Lung (tissue), 12 donors: ENCODE measurements around the gene CNTROB. TPM values are rescaled to one million over a fixed set of nuclear protein-coding genes. Genes with fewer than 3 reads are reported as not detected.

ENCODE experiments used
- ATAC-seq: fragments of 200-7000 bp; cut with Tn5 transposase; one replicate; pipeline ENCODE4 v1.9.1; 2020; ENCODE audit warnings: moderate number of reproducible peaks; ENCODE audit not compliant: insufficient read depth, low FRiP score
- DNase-seq, 3 donors: peaks; one replicate each; pipeline ENCODE4 v3.0.0-alpha.2; 2013 to 2017
- H3K27ac ChIP-seq, 2 donors: one replicate each; pipeline ENCODE4 v1.5.1; 2013; ENCODE audit warnings: mild to moderate bottlenecking in 2 of 2, moderate library complexity in 2 of 2, control low read depth in 1 of 2, inconsistent platforms in 1 of 2, low read depth in 1 of 2, low read length in 1 of 2
- H3K27me3 ChIP-seq, 3 donors: one replicate each; pipeline ENCODE4 v1.5.1; 2013; ENCODE audit warnings: low read length in 2 of 3; ENCODE audit not compliant: control insufficient read depth in 3 of 3, insufficient read depth in 3 of 3
- H3K36me3 ChIP-seq, 4 donors: one replicate each; pipeline ENCODE4 v1.5.1; 2013; ENCODE audit warnings: low read length in 4 of 4, mild to moderate bottlenecking in 1 of 4, moderate library complexity in 1 of 4; ENCODE audit not compliant: control insufficient read depth in 4 of 4, insufficient read depth in 4 of 4
- H3K4me1 ChIP-seq, 5 donors: one replicate each; pipeline ENCODE4 v1.5.1; 2013; ENCODE audit warnings: low read length in 5 of 5, mild to moderate bottlenecking in 2 of 5, moderate library complexity in 1 of 5; ENCODE audit not compliant: control insufficient read depth in 5 of 5, insufficient read depth in 5 of 5
- H3K4me3 ChIP-seq: one replicate; pipeline ENCODE4 v1.5.1; 2013; ENCODE audit warnings: mild to moderate bottlenecking, control low read depth, moderate library complexity
- H3K9ac ChIP-seq, 2 donors: one replicate each; pipeline ENCODE4 v1.5.1; 2013; ENCODE audit warnings: low read length in 2 of 2, control low read depth in 1 of 2; ENCODE audit not compliant: insufficient read depth in 1 of 2
- H3K9me3 ChIP-seq, 4 donors: one replicate each; pipeline ENCODE4 v1.5.1; 2013; ENCODE audit warnings: low read length in 3 of 4, mild to moderate bottlenecking in 1 of 4, moderate library complexity in 1 of 4; ENCODE audit not compliant: control insufficient read depth in 4 of 4, insufficient read depth in 3 of 4
- CTCF ChIP-seq: IDR thresholded peaks from 2 replicates; pipeline ENCODE4 v1.5.1; 2012; ENCODE audit warnings: mild to moderate bottlenecking; ENCODE audit errors: control extremely low read depth, extremely low read depth
- WGBS, 2 donors: extraction: QIAGEN DNeasy Blood & Tissue Kit; methylation state at CpG; one replicate each; pipeline ENCODE4 v1.1.7; 2013; 5-methylcytosine and 5-hydroxymethylcytosine counted together
- polyA plus RNA-seq, 2 donors: library from polyadenylated mRNA; stranded (reverse); fragments of 200-250 nt; gene quantifications; one replicate each; pipeline ENCODE4 v1.2.1, GENCODE V29; 2013
- total RNA-seq, 2 donors: library from RNA; depleted of rRNA in 1 of 2; stranded (reverse); fragments of >200 nt in 1 of 2; gene quantifications; one replicate each; pipeline ENCODE4 v1.2.1, GENCODE V29; 2014 to 2021
- donor health status: control.
- donor health status: control.
- donor health status: Bipolar disorder and iron deficiency.
- donor health status: healthy.
- donor health status: DM: yes; HTN: yes; CAD: no.

Gene CNTROB
- total and polyA plus RNA-seq, 4 donors = 42.7 to 74.1 (median 66.1) TPM

GRCh38 chr17:7932483-7932891 lies 481 bp downstream of the CNTROB start:
- Histone ChIP-seq H3K9me3 (no peaks in the 10 kb centered on the region), H3K4me1 (peaks cover 3 to 34% (median 7%) of the 10 kb centered on the region in 5 donors), H3K27ac (peak overlapping the region; percentile 45 to 79), H3K4me3 (peak overlapping the region; percentile 59), H3K36me3 (peaks cover 3 to 22% (median 16%) of the 10 kb centered on the region in 4 donors), H3K27me3 (no peaks in the 10 kb centered on the region), H3K9ac (peak overlapping the region; percentile 78 to 97)
- peak in 2 of 3 donors; percentile 71 to 73 for DNase-seq
- WGBS, 2 donors = 0% methylated on average over 17 of the region's 17 CpGs
- TF ChIP-seq CTCF = no peak
- ATAC-seq = no peak

GRCh38 chr17:7932949-7933348 lies 943 bp downstream of the CNTROB start:
- Histone ChIP-seq H3K27ac (peak overlapping the region in 1 of 2 donors; percentile 79), H3K4me1 (peaks cover 3 to 34% (median 7%) of the 10 kb centered on the region in 5 donors), H3K9me3 (no peaks in the 10 kb centered on the region), H3K9ac (peak overlapping the region; percentile 78 to 97), H3K4me3 (peak overlapping the region; percentile 59), H3K36me3 (peaks cover 3 to 22% (median 16%) of the 10 kb centered on the region in 4 donors), H3K27me3 (no peaks in the 10 kb centered on the region)
- no peak for ATAC-seq
- WGBS, 2 donors = 7 to 14% methylated on average over 16 of the region's 16 CpGs
- peak in 2 of 3 donors; percentile 51 to 62 for DNase-seq
- no peak for TF ChIP-seq CTCF

DNA sequence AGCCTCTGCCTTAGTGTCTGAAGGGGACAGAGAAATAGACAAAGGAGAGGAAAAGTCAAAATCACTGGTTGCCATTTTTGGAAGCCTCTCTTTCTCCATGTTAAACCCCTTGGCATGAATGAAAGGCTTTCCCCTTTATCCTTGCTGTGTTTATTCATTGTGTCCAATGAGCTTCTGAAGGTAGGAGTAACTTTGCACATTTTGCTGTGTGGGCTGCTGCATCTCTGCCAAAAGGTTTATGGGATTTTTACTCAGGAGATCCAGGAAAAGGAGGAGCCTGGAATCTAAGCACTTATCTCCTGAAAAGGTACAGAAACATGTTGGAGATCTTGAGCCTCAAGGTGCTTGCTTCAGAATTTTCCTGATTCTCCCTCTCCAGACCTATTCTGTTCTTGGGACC lies 3.9 kb downstream of the CNTROB start:
- no peak overlapping the region for H3K27ac ChIP-seq
- H3K36me3 ChIP-seq = peaks cover 6 to 44% (median 32%) of the 10 kb centered on the region in 4 donors
- DNase-seq = no peak
- H3K4me3 ChIP-seq = no peak overlapping the region
- no peaks in the 10 kb centered on the region for H3K27me3 ChIP-seq
- no peak for ATAC-seq
- H3K9me3 ChIP-seq = no peaks in the 10 kb centered on the region
- no peak for TF ChIP-seq CTCF
- H3K4me1 ChIP-seq = peaks cover 3 to 26% (median 7%) of the 10 kb centered on the region in 5 donors
- H3K9ac ChIP-seq = no peak overlapping the region

DNA sequence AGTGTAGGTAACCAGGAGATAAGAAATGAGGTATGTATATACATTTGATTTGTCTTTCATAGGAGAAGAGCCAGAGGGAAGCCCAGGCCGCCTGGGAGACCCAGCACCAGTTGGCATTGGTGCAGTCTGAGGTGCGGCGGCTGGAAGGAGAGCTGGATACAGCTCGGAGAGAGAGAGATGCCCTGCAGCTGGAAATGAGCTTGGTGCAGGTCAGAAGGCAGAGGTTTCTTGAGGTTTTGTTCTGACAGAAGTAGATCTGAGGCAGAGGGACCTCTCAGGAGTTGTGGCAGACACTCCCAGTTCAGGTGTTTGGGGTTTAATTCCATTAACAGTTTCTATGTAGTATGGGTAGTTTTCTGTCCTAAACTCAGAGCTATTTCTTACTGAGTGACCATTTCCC lies 8.0 kb downstream of the CNTROB start:
- no peaks in the 10 kb centered on the region for H3K4me1 ChIP-seq
- H3K9ac ChIP-seq = no peak overlapping the region
- peaks cover 24 to 67% (median 46%) of the 10 kb centered on the region in 4 donors for H3K36me3 ChIP-seq
- no peaks in the 10 kb centered on the region for H3K27me3 ChIP-seq
- DNase-seq (no peak), ATAC-seq (no peak)
- no peaks in the 10 kb centered on the region for H3K9me3 ChIP-seq
- H3K4me3 ChIP-seq = no peak overlapping the region
- WGBS, 2 donors = 96 to 97% methylated on average over 4 of the region's 4 CpGs
- H3K27ac ChIP-seq = no peak overlapping the region
- TF ChIP-seq CTCF = no peak
